Dendritic cell treated with granulocyte-macrophage colony-stimulating factor and Interleukin-4, amounts not matched to agents 40 ng/mL and 50 ng/mL, for 4 days (primary cell): ENCODE measurements around the gene CCDC24.

ENCODE experiments used
- H3K27ac Mint-ChIP-seq: one replicate; pipeline ENCODE4 v1.8.0; 2022; ENCODE audit warnings: mild to moderate bottlenecking, mixed read lengths
- H3K27me3 Mint-ChIP-seq: one replicate; pipeline ENCODE4 v1.8.0; 2022; ENCODE audit warnings: mild to moderate bottlenecking, mixed read lengths
- H3K36me3 Mint-ChIP-seq: one replicate; pipeline ENCODE4 v1.8.0; 2022; ENCODE audit warnings: low read depth, mixed read lengths
- H3K4me1 Mint-ChIP-seq: one replicate; pipeline ENCODE4 v1.8.0; 2022; ENCODE audit warnings: low read depth, mixed read lengths
- H3K4me3 Mint-ChIP-seq: one replicate; pipeline ENCODE4 v1.8.0; 2022; ENCODE audit warnings: mild to moderate bottlenecking, moderate library complexity, mixed read lengths
- H3K9me3 Mint-ChIP-seq: one replicate; pipeline ENCODE4 v1.8.0; 2022; ENCODE audit warnings: mixed read lengths
- intact Hi-C: fragments of 100-400 bp; cut with micrococcal nuclease; formaldehyde crosslinking; loops from one replicate; pipeline ENCODE4 v1.15.0; 2022

CCDC24 gene

GRCh38 chr1:44008259-44008658, 16.9 kb downstream of the CCDC24 start:
- Mint-ChIP-seq H3K9me3 (no peaks in the 10 kb centered on the region), H3K27me3 (peaks cover 4% of the 10 kb centered on the region), H3K4me1 (no peaks in the 10 kb centered on the region), H3K27ac (no peak overlapping the region), H3K4me3 (no peak overlapping the region), H3K36me3 (no peaks in the 10 kb centered on the region)
- intact Hi-C loops, result no loop called here

DNA sequence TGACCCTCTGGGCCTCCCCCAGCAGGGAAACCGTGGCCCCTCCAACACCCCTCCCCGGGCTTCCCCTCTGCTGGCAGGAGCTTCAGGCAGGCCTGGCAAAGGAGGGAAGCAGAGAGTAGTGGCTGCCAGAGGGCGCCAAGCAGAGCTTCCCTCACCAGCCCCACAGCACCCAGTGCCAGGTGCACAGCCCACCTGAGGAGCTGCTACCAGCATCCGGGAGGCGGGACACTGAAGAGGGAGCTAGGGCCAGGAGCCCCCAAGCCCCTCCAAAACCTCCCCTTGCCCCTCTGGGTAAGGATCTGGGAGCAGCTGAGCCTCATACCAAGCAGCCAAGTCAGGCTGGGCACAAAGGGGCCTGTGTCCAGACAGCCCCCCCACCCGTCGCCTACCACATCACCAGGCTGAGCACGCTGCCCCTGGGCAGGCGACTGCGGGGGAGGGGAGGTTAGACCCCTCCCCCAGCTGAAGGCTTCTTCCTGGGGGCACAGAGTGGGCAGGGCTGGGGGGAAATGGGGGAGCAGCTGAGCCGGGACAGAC, 19.6 kb downstream of the CCDC24 start:
- H3K36me3 Mint-ChIP-seq, result no peaks in the 10 kb centered on the region
- intact Hi-C loops, result no loop called here
- H3K4me1 Mint-ChIP-seq, result no peaks in the 10 kb centered on the region
- no peak overlapping the region for H3K4me3 Mint-ChIP-seq
- no peak overlapping the region for H3K27ac Mint-ChIP-seq
- H3K9me3 Mint-ChIP-seq, result no peaks in the 10 kb centered on the region
- peaks cover 8% of the 10 kb centered on the region for H3K27me3 Mint-ChIP-seq

GRCh38 chr1:44012404-44012803, 21.0 kb downstream of the CCDC24 start:
- H3K4me3 Mint-ChIP-seq, result no peak overlapping the region
- no peaks in the 10 kb centered on the region for H3K4me1 Mint-ChIP-seq
- no peaks in the 10 kb centered on the region for H3K36me3 Mint-ChIP-seq
- intact Hi-C loops, result no loop called here
- H3K27me3 Mint-ChIP-seq, result peaks cover 7% of the 10 kb centered on the region
- no peaks in the 10 kb centered on the region for H3K9me3 Mint-ChIP-seq
- no peak overlapping the region for H3K27ac Mint-ChIP-seq

GRCh38 chr1:44012941-44013609, 21.7 kb downstream of the CCDC24 start:
- Mint-ChIP-seq H3K36me3 (no peaks in the 10 kb centered on the region), H3K4me1 (no peaks in the 10 kb centered on the region), H3K9me3 (no peaks in the 10 kb centered on the region), H3K4me3 (no peak overlapping the region), H3K27me3 (peaks cover 7% of the 10 kb centered on the region), H3K27ac (no peak overlapping the region)
- intact Hi-C loops, result no loop called here

GRCh38 chr1:44013949-44014348, 22.6 kb downstream of the CCDC24 start:
- Mint-ChIP-seq H3K36me3 (no peaks in the 10 kb centered on the region), H3K4me1 (no peaks in the 10 kb centered on the region), H3K27ac (no peak overlapping the region), H3K27me3 (peaks cover 7% of the 10 kb centered on the region), H3K9me3 (no peaks in the 10 kb centered on the region), H3K4me3 (no peak overlapping the region)
- intact Hi-C loops, result no loop called here

- Mint-ChIP-seq H3K27ac (no peak overlapping the region), H3K27me3 (peaks cover 7% of the 10 kb centered on the region), H3K4me1 (no peaks in the 10 kb centered on the region), H3K9me3 (no peaks in the 10 kb centered on the region), H3K4me3 (no peak overlapping the region), H3K36me3 (no peaks in the 10 kb centered on the region)
- intact Hi-C loops, result no loop called here
These were observed 23.1 kb downstream of the CCDC24 start for GRCh38 chr1:44014365-44015104.

DNA sequence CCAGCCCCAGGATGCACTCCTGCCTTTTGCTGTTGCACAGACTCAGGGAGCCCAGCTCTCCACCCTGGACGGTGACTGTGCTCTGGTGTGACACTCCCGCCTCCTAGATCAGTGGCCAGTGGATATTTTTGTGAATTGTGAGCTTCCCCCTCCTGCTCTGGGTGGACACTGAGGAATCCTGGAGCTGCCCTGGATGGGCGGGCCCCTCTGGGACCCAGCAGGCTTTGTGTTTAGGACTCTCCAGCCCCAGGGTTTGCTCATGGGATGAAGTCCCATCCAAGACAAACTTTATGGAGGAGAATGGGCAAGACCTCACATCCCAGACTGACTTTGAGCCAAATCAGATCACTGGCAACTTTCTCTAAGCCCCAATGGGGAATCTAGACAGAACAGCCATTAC, 23.8 kb downstream of the CCDC24 start:
- H3K36me3 Mint-ChIP-seq, result no peaks in the 10 kb centered on the region
- no peaks in the 10 kb centered on the region for H3K4me1 Mint-ChIP-seq
- peaks cover 7% of the 10 kb centered on the region for H3K27me3 Mint-ChIP-seq
- no peaks in the 10 kb centered on the region for H3K9me3 Mint-ChIP-seq
- intact Hi-C loops, result no loop called here
- H3K27ac Mint-ChIP-seq, result no peak overlapping the region
- H3K4me3 Mint-ChIP-seq, result no peak overlapping the region

DNA sequence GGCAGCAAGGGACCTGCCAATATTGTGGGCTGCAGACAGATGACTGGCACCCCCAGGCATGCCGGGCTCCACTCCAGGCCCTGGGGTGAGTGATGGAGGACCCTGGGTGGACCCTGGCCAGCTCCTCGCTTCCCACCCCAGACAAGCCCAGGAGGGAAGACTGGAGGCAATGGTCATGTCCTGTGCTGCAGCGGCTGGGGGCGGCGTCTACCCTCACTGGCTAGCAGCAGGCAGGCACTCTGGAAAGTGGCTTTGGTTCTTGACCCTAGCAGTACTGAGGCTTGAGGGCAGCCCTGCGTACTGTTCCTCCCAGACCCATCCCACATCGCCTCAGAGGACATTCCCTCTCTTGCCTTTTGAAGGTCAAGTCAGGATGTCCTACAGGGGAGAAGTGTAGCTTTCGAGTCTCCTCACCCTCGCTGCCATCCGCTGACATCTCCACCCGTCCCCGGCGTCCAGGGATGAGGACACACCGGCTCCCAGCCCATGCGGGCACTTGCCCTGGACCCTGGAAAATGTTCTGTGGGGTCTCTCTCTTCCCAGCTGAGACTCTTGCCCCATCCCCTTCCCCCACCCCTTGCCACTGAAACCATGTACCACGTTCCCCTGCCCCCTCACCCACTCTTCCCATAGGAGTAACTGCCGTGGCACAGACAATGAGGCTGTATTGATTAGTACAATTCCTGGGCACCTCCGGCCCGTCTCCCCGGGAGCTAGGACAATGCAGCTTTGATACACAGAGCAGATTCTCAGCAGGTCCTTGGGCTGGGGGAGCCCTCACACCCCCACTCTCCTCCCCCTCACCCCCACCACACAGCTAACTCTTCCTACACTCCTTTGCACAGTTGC, 24.9 kb downstream of the CCDC24 start:
- H3K36me3 Mint-ChIP-seq, result no peaks in the 10 kb centered on the region
- no peak overlapping the region for H3K4me3 Mint-ChIP-seq
- H3K27ac Mint-ChIP-seq, result no peak overlapping the region
- peaks cover 7% of the 10 kb centered on the region for H3K27me3 Mint-ChIP-seq
- no peaks in the 10 kb centered on the region for H3K9me3 Mint-ChIP-seq
- intact Hi-C loops, result no loop called here
- no peaks in the 10 kb centered on the region for H3K4me1 Mint-ChIP-seq

DNA sequence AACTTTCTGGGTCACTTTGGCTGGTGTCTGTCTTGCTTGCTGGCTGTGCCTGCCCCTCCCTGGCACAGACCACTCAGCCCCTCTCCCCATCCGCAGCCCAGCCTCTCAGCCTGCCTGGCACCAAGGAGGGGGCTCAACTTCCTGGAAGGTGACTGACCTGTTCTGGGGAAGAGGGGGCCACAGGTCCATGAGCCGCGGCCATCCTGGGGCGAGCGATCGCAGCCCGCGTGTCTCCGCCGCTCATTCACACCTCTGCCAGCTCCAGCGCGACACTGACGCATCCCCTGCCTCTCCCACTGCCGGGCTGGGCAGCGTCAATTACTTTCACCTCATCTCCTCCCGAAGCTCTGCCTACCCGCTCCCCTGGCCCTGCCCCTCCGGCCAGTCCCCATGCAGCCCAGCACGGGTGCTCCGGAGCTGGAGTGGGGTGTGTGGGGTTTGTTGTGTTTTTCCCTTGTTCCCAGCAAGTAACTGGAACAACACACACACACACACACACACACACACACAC, 25.5 kb downstream of the CCDC24 start:
- Mint-ChIP-seq H3K4me3 (no peak overlapping the region), H3K36me3 (no peaks in the 10 kb centered on the region), H3K9me3 (no peaks in the 10 kb centered on the region), H3K4me1 (no peaks in the 10 kb centered on the region), H3K27ac (no peak overlapping the region), H3K27me3 (peaks cover 7% of the 10 kb centered on the region)
- intact Hi-C loops, result no loop called here

DNA sequence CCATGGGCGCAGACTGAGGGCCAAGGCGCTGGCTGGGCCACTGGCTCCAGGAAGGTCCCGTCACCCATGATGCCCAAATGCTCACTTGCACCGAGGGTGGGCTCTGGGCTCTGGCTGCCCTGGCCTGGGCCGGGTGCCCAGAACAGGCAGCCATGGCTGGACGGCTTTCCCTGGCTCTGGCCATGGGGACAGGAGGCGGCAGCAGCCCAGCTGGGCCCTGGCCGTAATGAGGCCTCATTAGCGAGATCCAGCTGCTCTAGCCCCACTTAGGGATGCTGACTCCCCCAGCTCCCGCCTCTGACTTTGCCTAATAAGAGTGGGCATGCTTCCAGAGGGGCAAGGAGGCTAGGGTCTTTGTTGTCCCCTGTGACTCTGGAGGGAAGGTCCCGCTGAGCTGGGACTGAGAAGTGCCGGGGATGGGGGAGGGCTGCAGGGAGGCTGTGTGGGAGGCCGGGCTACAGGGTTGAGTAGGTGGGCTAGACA, 28.1 kb downstream of the CCDC24 start:
- H3K27me3 Mint-ChIP-seq, result no peaks in the 10 kb centered on the region
- no peak overlapping the region for H3K4me3 Mint-ChIP-seq
- H3K9me3 Mint-ChIP-seq, result no peaks in the 10 kb centered on the region
- H3K27ac Mint-ChIP-seq, result no peak overlapping the region
- H3K4me1 Mint-ChIP-seq, result no peaks in the 10 kb centered on the region
- intact Hi-C loops, result no loop called here
- no peaks in the 10 kb centered on the region for H3K36me3 Mint-ChIP-seq

GRCh38 chr1:44020464-44020863, 29.1 kb downstream of the CCDC24 start:
- no peaks in the 10 kb centered on the region for H3K27me3 Mint-ChIP-seq

GRCh38 chr1:44021156-44021555, 29.8 kb downstream of the CCDC24 start:
- Mint-ChIP-seq H3K36me3 (no peaks in the 10 kb centered on the region), H3K27ac (no peak overlapping the region), H3K27me3 (no peaks in the 10 kb centered on the region), H3K4me1 (no peaks in the 10 kb centered on the region), H3K9me3 (no peaks in the 10 kb centered on the region), H3K4me3 (no peak overlapping the region)
- intact Hi-C loops, result no loop called here

More at GRCh38 chr1:44020464-44020863, 29.1 kb downstream of the CCDC24 start:
- intact Hi-C loops, result no loop called here
- no peak overlapping the region for H3K4me3 Mint-ChIP-seq
- H3K36me3 Mint-ChIP-seq, result no peaks in the 10 kb centered on the region
- H3K27ac Mint-ChIP-seq, result no peak overlapping the region
- H3K9me3 Mint-ChIP-seq, result no peaks in the 10 kb centered on the region
- H3K4me1 Mint-ChIP-seq, result no peaks in the 10 kb centered on the region

- H3K9me3 Mint-ChIP-seq, result no peaks in the 10 kb centered on the region
- H3K27ac Mint-ChIP-seq, result no peak overlapping the region
- intact Hi-C loops, result no loop called here
- no peak overlapping the region for H3K4me3 Mint-ChIP-seq
- H3K4me1 Mint-ChIP-seq, result no peaks in the 10 kb centered on the region
- no peaks in the 10 kb centered on the region for H3K36me3 Mint-ChIP-seq
- no peaks in the 10 kb centered on the region for H3K27me3 Mint-ChIP-seq
These were observed 30.4 kb downstream of the CCDC24 start for GRCh38 chr1:44021581-44022321.
